Measurements from ENCODE around the gene RALGPS1.

The RALGPS1 gene

DNA sequence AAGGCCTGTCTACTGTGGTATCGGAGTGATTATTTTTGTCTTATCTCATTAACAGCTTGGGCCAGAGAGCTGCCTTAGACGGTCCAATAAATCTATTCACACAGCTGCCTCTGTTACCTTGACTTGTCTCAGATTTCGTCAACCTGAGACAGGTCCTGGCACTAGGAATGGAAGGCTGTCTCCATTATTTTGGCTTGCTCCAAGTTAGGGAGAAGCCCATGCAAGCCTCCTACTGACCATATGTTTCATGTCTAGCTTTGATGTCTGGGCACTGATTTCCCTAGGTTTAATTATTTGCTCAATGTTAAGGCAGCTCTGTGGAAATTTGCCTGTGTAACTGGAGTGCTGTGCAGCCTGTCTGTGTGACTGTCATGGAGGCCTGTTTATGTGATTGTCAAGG lies 12.4 kb upstream of the RALGPS1 start:
- H4K20me1 ChIP-seq (ENCODE audit: insufficient read depth, low read length) = no peaks in the 10 kb centered on the region
- H3K79me2 ChIP-seq (ENCODE audit: low read length) = no peaks in the 10 kb centered on the region
- H3K9ac ChIP-seq (ENCODE audit: low read length) = no peak overlapping the region
- H3K27me3 ChIP-seq (replicated peaks; ENCODE audit: insufficient read depth, low read length) = no peaks in the 10 kb centered on the region
- no peak overlapping the region for H2AFZ ChIP-seq (ENCODE audit: low read length)
- H3K4me3 ChIP-seq (ENCODE audit: low read length) = no peak overlapping the region
- no peaks in the 10 kb centered on the region for H3K36me3 ChIP-seq (replicated peaks; ENCODE audit: insufficient read depth, low read length)
- no peaks in the 10 kb centered on the region for H3F3A ChIP-seq (ENCODE audit: insufficient read depth, low read length)
- H3K4me2 ChIP-seq (ENCODE audit: low read depth, low read length) = no peak overlapping the region
- no peaks in the 10 kb centered on the region for H3K9me3 ChIP-seq (replicated peaks; ENCODE audit: insufficient read depth, low read length)
- no peaks in the 10 kb centered on the region for H3K9me2 ChIP-seq (replicated peaks; ENCODE audit: insufficient read depth, low read length)
- TF ChIP-seq EZH2phosphoT487 (IDR thresholded peaks at IDR 0.05; ENCODE audit: low read length) (no peak), EZH2 (optimal IDR thresholded peaks at IDR 0.05; ENCODE audit: low read depth, low read length) (no peak)
- TF ChIP-seq, protein P1, sequence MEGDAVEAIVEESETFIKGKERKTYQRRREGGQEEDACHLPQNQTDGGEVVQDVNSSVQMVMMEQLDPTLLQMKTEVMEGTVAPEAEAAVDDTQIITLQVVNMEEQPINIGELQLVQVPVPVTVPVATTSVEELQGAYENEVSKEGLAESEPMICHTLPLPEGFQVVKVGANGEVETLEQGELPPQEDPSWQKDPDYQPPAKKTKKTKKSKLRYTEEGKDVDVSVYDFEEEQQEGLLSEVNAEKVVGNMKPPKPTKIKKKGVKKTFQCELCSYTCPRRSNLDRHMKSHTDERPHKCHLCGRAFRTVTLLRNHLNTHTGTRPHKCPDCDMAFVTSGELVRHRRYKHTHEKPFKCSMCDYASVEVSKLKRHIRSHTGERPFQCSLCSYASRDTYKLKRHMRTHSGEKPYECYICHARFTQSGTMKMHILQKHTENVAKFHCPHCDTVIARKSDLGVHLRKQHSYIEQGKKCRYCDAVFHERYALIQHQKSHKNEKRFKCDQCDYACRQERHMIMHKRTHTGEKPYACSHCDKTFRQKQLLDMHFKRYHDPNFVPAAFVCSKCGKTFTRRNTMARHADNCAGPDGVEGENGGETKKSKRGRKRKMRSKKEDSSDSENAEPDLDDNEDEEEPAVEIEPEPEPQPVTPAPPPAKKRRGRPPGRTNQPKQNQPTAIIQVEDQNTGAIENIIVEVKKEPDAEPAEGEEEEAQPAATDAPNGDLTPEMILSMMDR (IDR thresholded peaks at IDR 0.05; ENCODE audit: low read length) = no peak
- H3K27ac ChIP-seq (ENCODE audit: low read length) = no peak overlapping the region
- DNase-seq = no peak
- no peaks in the 10 kb centered on the region for H3K4me1 ChIP-seq (ENCODE audit: low read length)

DNA sequence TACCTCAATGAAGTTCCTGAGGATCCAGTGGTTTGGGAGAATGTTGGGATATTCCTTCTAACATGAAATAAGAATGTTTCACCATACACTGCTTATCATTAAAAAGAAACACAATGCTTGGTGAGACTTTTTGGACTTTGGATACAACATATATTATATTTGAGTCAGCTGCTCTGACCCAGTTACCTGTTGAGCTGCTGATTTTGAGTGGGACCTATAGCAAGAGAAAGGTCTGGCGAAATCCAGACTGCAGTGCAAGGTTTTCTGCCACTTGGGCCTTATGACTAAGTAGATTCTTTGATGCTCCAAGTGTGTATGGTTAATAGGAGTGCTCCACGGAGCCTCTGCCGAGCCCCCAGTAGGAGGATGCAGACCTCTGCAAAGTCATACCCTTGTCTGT lies 10.0 kb upstream of the RALGPS1 start:
- Histone ChIP-seq H3K27ac (ENCODE audit: low read length) (no peak overlapping the region), H3F3A (ENCODE audit: insufficient read depth, low read length) (no peaks in the 10 kb centered on the region), H3K27me3 (replicated peaks; ENCODE audit: insufficient read depth, low read length) (no peaks in the 10 kb centered on the region), H3K9me2 (replicated peaks; ENCODE audit: insufficient read depth, low read length) (no peaks in the 10 kb centered on the region), H3K4me2 (ENCODE audit: low read depth, low read length) (no peak overlapping the region), H3K36me3 (replicated peaks; ENCODE audit: insufficient read depth, low read length) (no peaks in the 10 kb centered on the region), H3K9me3 (replicated peaks; ENCODE audit: insufficient read depth, low read length) (no peaks in the 10 kb centered on the region), H4K20me1 (ENCODE audit: insufficient read depth, low read length) (no peaks in the 10 kb centered on the region), H3K79me2 (ENCODE audit: low read length) (no peaks in the 10 kb centered on the region), H3K4me3 (ENCODE audit: low read length) (no peak overlapping the region), H3K4me1 (ENCODE audit: low read length) (no peaks in the 10 kb centered on the region), H2AFZ (ENCODE audit: low read length) (no peak overlapping the region), H3K9ac (ENCODE audit: low read length) (no peak overlapping the region)
- no peak for DNase-seq
- TF ChIP-seq EZH2 (optimal IDR thresholded peaks at IDR 0.05; ENCODE audit: low read depth, low read length) (no peak), EZH2phosphoT487 (IDR thresholded peaks at IDR 0.05; ENCODE audit: low read length) (no peak)
- TF ChIP-seq, protein P1 (IDR thresholded peaks at IDR 0.05; ENCODE audit: low read length) = no peak

DNA sequence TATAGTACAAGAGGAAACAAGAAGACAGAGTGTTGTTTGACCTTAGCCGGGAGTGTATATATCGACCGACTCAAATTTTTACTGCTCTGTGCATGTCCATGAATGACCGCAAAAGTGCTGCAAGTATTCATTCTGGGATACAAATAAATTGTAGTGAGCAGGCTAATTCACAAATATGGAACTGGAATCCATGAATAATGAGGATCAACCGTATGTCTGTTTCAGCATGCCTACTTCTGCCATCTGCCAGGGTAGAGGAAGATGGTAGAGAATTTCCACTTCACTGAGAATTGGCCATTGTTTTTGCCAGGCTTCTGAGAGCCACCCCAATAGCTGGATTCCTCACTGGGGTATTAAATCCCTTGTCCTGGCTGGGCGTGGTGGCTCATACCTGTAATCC lies 8.5 kb upstream of the RALGPS1 start:
- no peaks in the 10 kb centered on the region for H3K27me3 ChIP-seq (replicated peaks; ENCODE audit: insufficient read depth, low read length)
- H4K20me1 ChIP-seq (ENCODE audit: insufficient read depth, low read length) = no peaks in the 10 kb centered on the region
- no peak overlapping the region for H2AFZ ChIP-seq (ENCODE audit: low read length)
- H3K4me3 ChIP-seq (ENCODE audit: low read length) = no peak overlapping the region
- no peaks in the 10 kb centered on the region for H3K79me2 ChIP-seq (ENCODE audit: low read length)
- H3K9ac ChIP-seq (ENCODE audit: low read length) = no peak overlapping the region
- no peaks in the 10 kb centered on the region for H3K36me3 ChIP-seq (replicated peaks; ENCODE audit: insufficient read depth, low read length)
- no peak for DNase-seq
- H3K4me2 ChIP-seq (ENCODE audit: low read depth, low read length) = no peak overlapping the region
- TF ChIP-seq EZH2phosphoT487 (IDR thresholded peaks at IDR 0.05; ENCODE audit: low read length) = no peak
- TF ChIP-seq EZH2 (optimal IDR thresholded peaks at IDR 0.05; ENCODE audit: low read depth, low read length) = no peak
- TF ChIP-seq, protein P1 (IDR thresholded peaks at IDR 0.05; ENCODE audit: low read length) = no peak
- no peaks in the 10 kb centered on the region for H3F3A ChIP-seq (ENCODE audit: insufficient read depth, low read length)
- no peak overlapping the region for H3K27ac ChIP-seq (ENCODE audit: low read length)
- H3K9me3 ChIP-seq (replicated peaks; ENCODE audit: insufficient read depth, low read length) = no peaks in the 10 kb centered on the region
- H3K9me2 ChIP-seq (replicated peaks; ENCODE audit: insufficient read depth, low read length) = no peaks in the 10 kb centered on the region
- H3K4me1 ChIP-seq (ENCODE audit: low read length) = no peaks in the 10 kb centered on the region
